HepG2 (cell line): ENCODE results near the gene PAK1IP1. TPM values are rescaled to one million over a fixed set of nuclear protein-coding genes. Genes with fewer than 3 reads are reported as not detected.

ENCODE experiments used
- ESRRA ChIP-seq: sonication (generic); formaldehyde crosslinking; IDR thresholded peaks from 2 replicates; pipeline ENCODE4 v1.5.1; 2020; ENCODE audit warnings: mild to moderate bottlenecking, low read depth, missing genetic modification reagents
- GTF3A ChIP-seq: sonication (generic); formaldehyde crosslinking; conservative IDR thresholded peaks from 2 replicates; pipeline ENCODE4 v1.4.0; 2020; ENCODE audit warnings: mild to moderate bottlenecking, missing genetic modification reagents
- HDAC2 ChIP-seq: sonication (generic); formaldehyde crosslinking; IDR thresholded peaks from 2 replicates; pipeline ENCODE4 v1.4.0; 2020; ENCODE audit warnings: missing genetic modification reagents
- PCBP1 ChIP-seq: fragments of 200-400 bp; formaldehyde crosslinking; IDR thresholded peaks from 2 replicates; pipeline ENCODE4 v1.6.1; 2017; ENCODE audit warnings: mild to moderate bottlenecking, low read depth, low read length, borderline replicate concordance
- RBAK ChIP-seq: sonication (generic); formaldehyde crosslinking; IDR thresholded peaks from 2 replicates; pipeline ENCODE4 v1.5.1; 2020; ENCODE audit warnings: mild to moderate bottlenecking, missing genetic modification reagents
- RFXAP ChIP-seq: sonication (generic); formaldehyde crosslinking; IDR thresholded peaks from 2 replicates; pipeline ENCODE4 v1.4.0; 2020; ENCODE audit warnings: missing genetic modification reagents, borderline replicate concordance
- SETDB1 ChIP-seq: sonication (generic); formaldehyde crosslinking; IDR thresholded peaks from 2 replicates; pipeline ENCODE4 v1.5.1; 2020; ENCODE audit warnings: missing genetic modification reagents, mild to moderate bottlenecking, borderline replicate concordance
- STAT5B ChIP-seq: sonication (generic); formaldehyde crosslinking; IDR thresholded peaks from 2 replicates; pipeline ENCODE4 v1.4.0; 2020; ENCODE audit warnings: missing genetic modification reagents
- TRIM22 ChIP-seq: fragments of 450-650 bp; IDR thresholded peaks from 2 replicates; pipeline ENCODE4 v1.6.1; 2017
- ZNF318 ChIP-seq: sonication (generic); formaldehyde crosslinking; IDR thresholded peaks from 2 replicates; pipeline ENCODE4 v1.4.0; 2020; ENCODE audit warnings: mild to moderate bottlenecking, missing genetic modification reagents
- ZNF713 ChIP-seq: sonication (generic); formaldehyde crosslinking; IDR thresholded peaks from 2 replicates; pipeline ENCODE4 v1.4.0; 2020; ENCODE audit warnings: mild to moderate bottlenecking, missing genetic modification reagents
- ZZZ3 ChIP-seq: sonication (generic); formaldehyde crosslinking; IDR thresholded peaks from 2 replicates; pipeline ENCODE4 v1.4.0; 2020; ENCODE audit warnings: missing genetic modification reagents, mild to moderate bottlenecking, borderline replicate concordance
- polyA plus RNA-seq, 8 experiments: library from polyadenylated mRNA; depleted of rRNA in 3 of 8; stranded (reverse) in 7 of 8; unstranded in 1 of 8; fragments of >200 nt; fragmentation: Illumina TruSeq in 4 of 8; extraction: Trizol in 4 of 8; gene quantifications; 2 replicates each; pipeline versions ENCODE4 v1.2.1 to v1.2.3, GENCODE V29; 2011 to 2016; ENCODE audit warnings: low read depth in 4 of 8, missing spikeins in 1 of 8, mixed read lengths in 1 of 8; ENCODE audit not compliant: insufficient read depth in 1 of 8
- total RNA-seq, 5 experiments: library from RNA; depleted of rRNA; stranded (reverse); fragments of >200 nt; fragmentation: Illumina TruSeq; extraction: Trizol; gene quantifications; 2 replicates each; pipeline ENCODE4 v1.2.3, GENCODE V29; 2016; ENCODE audit warnings: low read depth in 1 of 5
- TF ChIP-seq, protein P1 (sequence below): sonication (generic); formaldehyde crosslinking; IDR thresholded peaks from 2 replicates; pipeline ENCODE4 v1.8.0; 2022; ENCODE audit warnings: low read depth, missing genetic modification reagents
- TF ChIP-seq, protein P2 (sequence below): sonication (generic); formaldehyde crosslinking; IDR thresholded peaks from 2 replicates; pipeline ENCODE4 v1.5.1; 2020; ENCODE audit warnings: mild to moderate bottlenecking, missing genetic modification reagents, moderate library complexity

PAK1IP1 gene
- total and polyA plus RNA-seq, 2 of the 13 experiments (the other 11 are each of a cell fraction or from before 2014, with no cell fraction given), result 23.4 to 66.2 TPM

- no peak for TF ChIP-seq TRIM22
- 0 out of 2 replicates have a peak, but pooled peaks have one; percentile 23 for TF ChIP-seq ESRRA (CRISPR knock-in tag)
- TF ChIP-seq RBAK (CRISPR knock-in tag), result no peak
- no peak for TF ChIP-seq SETDB1 (CRISPR knock-in tag)
- peak; percentile 50; the same call in 1 of the 2 replicates for TF ChIP-seq ZNF713 (CRISPR knock-in tag)
- no peak; the same call in 1 of the 2 replicates for TF ChIP-seq ZZZ3 (CRISPR knock-in tag)
- no peak for TF ChIP-seq STAT5B (CRISPR knock-in tag)
- TF ChIP-seq, protein P1, sequence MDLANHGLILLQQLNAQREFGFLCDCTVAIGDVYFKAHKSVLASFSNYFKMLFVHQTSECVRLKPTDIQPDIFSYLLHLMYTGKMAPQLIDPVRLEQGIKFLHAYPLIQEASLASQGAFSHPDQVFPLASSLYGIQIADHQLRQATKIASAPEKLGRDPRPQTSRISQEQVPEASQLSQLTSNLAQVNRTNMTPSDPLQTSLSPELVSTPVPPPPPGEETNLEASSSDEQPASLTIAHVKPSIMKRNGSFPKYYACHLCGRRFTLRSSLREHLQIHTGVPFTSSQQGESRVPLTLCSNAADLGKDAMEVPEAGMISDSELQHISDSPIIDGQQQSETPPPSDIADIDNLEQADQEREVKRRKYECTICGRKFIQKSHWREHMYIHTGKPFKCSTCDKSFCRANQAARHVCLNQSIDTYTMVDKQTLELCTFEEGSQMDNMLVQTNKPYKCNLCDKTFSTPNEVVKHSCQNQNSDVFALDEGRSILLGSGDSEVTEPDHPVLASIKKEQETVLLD (CRISPR knock-in tag), result peak; percentile 34; the same call in 1 of the 2 replicates
- 0 out of 2 replicates have a peak, but pooled peaks have one; percentile 3 for TF ChIP-seq ZNF318
- peak; percentile 53; the same call in 1 of the 2 replicates for TF ChIP-seq PCBP1
- TF ChIP-seq, protein P2, sequence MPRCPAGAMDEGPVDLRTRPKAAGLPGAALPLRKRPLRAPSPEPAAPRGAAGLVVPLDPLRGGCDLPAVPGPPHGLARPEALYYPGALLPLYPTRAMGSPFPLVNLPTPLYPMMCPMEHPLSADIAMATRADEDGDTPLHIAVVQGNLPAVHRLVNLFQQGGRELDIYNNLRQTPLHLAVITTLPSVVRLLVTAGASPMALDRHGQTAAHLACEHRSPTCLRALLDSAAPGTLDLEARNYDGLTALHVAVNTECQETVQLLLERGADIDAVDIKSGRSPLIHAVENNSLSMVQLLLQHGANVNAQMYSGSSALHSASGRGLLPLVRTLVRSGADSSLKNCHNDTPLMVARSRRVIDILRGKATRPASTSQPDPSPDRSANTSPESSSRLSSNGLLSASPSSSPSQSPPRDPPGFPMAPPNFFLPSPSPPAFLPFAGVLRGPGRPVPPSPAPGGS (CRISPR knock-in tag), result no peak
- no peak for TF ChIP-seq GTF3A (CRISPR knock-in tag)
- TF ChIP-seq HDAC2 (CRISPR knock-in tag), result peak; percentile 89
- peak; percentile 91 for TF ChIP-seq RFXAP
Measured at GRCh38 chr6:10694302-10695085, at the start of gene PAK1IP1, which contains the start of gene C6orf52 (continued).
